Activated CD4-positive, CD25-positive, alpha-beta regulatory T cell treated with anti-CD3 and anti-CD28 coated beads, Interleukin-2, amount 50 U/mL, for 24 hours (primary cell): ENCODE results near the gene NDE1.
"Not testable (repeated sequence)": the region's sequence is repeated elsewhere in the genome, so short reads cannot be mapped to it uniquely, and the experiment has no call there.

Source experiments
- ATAC-seq, 2 donors: fragments of 150-1000 bp; cut with Tn5 transposase; one replicate each; pipeline ENCODE4 v1.10.0; 2021; ENCODE audit warnings: mild to moderate bottlenecking in 1 of 2, moderate library complexity in 1 of 2

The NDE1 gene

DNA sequence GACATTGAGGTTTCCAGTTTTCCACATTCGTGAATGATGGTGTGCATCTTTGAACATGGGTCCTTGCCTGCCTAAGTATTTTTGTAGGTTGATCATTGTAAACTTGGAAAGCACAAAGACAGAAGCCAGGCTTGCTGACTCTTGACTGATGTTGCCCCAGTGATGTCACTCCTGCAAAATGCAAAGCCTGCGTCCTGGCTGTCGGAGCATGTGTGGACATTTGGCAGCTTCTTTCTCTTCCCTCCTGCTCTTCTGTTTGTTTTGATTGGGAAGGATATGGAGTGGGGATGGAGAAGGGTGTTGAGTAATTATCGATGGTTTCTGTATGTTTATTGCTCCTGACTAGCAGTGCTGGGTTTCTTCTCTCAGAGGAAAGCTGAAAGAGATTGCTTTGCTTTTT is 3.2 kb downstream of the NDE1 start:
- no peak for ATAC-seq

DNA sequence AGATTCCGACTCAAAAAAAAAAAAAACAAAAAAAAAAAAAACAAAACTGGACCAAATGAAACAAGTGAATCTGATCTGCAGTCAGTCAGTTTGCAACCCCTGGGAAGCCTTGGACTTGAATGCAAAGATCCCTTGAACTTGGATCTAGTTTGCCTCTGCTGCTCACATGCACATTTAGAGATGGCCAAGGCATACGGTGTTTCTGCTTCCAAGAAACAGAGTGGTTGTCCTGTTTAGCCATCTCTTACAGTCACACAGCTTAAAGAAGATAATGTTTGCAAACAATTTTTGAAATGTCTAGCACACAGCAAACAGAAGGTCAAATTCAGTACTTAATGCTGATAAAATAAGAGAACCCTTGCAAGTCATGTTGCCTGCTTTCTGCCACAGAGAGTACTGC is 4.5 kb downstream of the NDE1 start:
- no peak for ATAC-seq

DNA sequence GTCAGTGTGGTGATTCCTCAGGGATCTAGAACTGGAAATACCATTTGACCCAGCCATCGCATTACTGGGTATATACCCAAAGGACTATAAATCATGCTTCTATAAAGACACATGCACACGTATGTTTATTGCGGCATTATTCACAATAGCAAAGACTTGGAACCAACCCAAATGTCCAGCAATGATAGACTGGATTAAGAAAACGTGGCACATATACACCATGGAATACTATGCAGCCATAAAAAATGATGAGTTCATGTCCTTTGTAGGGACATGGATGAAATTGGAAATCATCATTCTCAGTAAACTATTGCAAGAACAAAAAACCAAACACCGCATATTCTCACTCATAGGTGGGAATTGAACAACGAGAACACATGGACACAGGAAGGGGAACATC is 5.5 kb downstream of the NDE1 start:
- ATAC-seq: not testable (repeated sequence)

DNA sequence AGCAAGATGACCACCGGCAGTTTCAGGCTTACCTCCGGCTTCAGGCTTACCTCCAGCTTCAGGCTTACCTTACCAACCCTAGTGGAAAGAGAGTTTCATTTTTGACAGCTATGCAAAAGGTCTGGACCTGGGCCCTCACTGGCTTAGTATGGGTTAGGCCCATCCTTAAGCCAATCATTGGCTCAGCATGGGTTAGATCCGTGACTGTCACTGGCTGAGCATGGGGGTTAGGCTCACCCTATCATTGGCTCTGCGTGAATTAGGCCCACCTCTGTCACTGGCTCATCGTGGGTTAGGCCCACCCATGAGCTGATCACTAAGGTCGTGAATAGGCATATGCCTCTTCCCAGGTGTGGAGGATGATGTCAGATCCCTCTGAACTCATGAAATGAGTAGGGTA is 8.1 kb downstream of the NDE1 start:
- peak in 1 of 2 donors; percentile 35 for ATAC-seq

DNA sequence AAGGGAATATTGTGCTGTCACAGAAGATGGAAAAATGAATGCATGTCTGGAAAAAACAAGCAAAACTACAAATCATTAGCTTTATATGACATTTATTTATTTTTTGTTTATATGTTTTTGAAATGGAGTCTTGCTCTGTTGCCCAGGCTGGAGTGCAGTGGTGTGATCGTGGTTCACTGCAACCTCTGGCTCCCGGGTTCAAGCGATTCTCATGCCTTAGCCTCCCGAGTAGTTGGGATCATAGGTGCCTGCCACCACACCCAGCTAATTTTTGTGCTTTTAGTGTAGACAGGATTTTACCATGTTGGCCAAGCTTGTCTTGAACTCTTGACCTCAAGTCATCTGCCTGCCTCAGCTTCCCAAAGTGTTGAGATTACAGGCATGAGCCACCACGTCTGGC is 8.5 kb downstream of the NDE1 start:
- ATAC-seq: no peak

DNA sequence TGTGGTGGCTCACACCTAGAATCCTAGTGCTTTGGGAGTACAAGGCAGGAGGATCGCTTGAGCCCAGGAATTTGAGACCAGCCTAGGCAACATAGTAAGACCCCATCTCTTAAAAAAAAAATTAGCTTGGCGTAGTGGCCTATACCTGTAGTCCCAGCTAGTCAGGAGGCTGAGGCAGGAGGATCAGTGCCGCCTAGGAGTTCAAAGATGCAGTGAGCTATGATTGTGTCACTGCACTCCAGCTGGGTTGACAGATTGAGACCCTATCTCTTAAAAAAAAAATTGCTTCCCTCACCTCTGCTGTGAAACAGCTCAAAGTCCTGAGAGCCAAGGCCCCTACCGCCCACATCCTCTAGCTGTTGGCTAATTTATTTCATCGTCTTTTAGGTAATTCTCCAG is 10.2 kb downstream of the NDE1 start:
- ATAC-seq: no peak

DNA sequence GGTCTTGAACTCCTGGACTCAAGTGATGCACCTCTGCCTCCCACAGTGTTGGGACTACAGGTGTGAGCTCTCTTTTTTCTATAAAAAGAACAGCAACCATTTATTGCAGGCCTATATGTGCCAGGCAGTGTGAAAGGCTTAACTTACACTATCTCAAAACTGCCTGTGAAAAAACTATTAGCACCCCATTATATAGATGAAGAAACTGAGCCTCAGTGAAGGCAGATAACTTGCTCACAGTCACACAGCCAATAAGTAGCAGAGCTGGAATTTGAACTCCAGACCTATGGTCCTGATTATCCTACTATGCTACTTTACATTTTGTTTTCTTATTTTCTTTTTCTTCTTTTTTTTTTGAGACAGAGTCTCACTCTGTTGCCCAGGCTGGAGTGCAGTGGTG is 15.1 kb downstream of the NDE1 start:
- no peak for ATAC-seq

DNA sequence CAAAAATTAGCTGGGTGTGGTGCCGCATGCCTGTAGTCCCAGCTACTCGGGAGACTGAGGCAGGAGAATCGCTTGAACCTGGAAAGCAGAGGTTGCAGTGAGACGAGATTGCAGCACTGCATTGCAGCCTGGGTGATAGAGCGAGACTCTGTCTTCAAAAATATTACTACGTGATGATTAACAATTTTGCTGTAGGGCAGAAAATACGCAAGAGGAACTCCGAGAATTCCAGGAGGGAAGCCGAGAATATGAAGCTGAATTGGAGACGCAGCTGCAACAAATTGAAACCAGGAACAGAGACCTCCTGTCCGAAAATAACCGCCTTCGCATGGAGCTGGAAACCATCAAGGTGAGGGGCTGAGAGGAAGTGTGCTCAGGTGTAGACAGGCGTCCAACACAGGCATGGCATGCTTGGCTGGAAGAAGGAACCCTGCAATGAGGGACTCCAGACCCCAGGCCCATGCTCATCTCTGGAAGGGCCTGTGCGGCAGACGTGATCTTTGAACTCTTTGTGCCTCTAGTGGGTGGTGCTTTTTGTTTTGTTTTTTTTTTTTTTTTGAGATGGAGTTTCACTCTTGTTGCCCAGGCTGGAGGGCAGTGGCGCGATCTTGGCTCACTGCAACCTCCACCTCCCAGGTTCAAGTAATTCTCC is 17.2 kb downstream of the NDE1 start:
- ATAC-seq: no peak

DNA sequence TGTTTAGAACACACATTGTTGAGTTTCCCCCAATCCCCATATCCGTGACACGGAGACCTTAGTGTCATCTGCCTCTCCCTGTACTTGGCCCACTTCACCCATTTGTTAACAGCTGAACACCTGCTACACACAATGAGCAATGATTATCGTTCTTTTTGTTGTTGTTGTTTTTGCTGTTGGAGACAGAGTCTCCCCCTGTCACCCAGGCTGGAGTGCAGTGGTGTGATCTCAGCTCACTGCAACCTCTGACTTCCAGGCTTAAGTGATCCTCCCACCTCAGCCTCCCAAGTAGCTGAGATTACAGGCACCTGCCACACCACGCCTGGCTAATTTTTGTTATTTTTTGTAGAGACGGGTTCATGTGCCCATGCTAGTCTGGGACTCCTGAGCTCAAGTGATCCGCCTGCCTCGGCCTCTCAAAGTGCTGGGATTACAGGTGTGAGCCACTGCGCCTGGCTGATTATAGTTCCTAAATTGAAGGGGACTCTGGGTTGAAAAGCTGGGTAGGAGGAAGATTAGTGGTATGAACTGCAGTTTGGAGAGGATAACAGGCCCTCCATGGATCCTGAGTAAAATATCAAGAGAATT is 21.6 kb downstream of the NDE1 start:
- no peak for ATAC-seq

DNA sequence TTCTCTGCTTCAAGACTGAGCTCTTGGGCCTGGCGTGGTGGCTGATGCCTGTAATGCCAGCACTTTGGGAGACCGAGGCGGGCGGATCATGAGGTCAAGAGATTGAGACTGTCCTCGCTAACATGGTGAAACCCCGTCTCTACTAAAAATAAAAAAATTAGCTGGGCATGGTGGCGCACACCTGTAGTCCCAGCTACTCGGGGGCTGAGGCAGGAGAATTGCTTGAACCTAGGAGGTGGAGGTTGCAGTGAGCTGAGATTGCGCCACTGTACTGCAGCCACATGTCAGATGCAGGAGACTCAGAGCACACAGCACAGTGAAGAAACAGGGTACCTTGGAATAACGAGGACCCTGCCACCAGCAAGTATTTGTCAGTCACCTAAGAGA is 22.1 kb downstream of the NDE1 start:
- not testable (repeated sequence) for ATAC-seq

DNA sequence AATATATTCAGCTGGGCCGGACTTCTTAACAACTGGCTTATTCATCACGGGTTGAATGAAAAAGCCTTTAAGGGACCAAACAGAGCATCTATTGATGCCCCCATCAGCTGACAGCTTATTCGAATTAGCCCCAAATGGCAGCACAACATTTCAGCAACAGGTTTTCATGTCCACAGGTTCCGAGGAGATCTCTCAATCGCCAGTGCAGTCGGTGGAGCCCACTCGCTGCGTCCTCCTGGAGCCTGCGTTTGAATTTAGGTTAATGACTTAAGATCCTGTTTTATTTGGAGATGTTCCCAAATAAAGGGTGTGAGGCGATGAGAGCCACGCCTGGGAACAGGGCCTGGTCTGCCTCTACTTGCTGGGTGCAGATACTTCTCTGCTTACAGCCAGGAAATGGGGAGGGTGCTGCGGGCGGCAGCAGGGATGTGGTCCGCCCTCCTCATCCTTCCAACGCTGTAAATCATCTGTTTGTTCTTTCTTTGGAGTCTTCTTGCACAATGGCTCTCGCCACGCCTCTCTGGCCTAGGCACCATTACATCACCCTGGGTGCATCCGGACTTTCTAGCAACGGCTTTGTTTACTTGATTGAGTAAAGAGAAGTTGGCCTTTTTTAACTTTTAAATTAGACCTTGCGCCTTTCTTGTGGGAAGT is 22.6 kb downstream of the NDE1 start:
- peak; percentile 67 for ATAC-seq

DNA sequence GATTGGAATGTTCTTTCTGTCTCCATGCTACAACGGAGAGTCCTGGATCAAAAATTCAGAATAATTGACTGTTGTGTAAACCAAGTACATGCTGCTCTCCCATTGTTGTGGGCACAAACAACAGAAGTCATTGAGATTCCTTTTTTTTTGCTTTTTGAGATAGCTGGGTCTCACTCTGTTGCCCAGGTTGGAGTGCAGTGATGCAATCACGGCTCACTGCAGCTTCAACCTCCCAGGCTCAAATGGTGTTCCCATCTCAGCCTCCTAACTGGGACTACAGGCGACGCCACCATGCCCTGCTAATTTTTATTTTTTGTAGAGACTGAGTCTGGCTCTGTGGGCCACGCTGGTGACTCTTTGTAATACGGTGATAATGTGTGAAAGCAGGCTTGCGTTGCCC is 24.5 kb downstream of the NDE1 start:
- no peak for ATAC-seq

DNA sequence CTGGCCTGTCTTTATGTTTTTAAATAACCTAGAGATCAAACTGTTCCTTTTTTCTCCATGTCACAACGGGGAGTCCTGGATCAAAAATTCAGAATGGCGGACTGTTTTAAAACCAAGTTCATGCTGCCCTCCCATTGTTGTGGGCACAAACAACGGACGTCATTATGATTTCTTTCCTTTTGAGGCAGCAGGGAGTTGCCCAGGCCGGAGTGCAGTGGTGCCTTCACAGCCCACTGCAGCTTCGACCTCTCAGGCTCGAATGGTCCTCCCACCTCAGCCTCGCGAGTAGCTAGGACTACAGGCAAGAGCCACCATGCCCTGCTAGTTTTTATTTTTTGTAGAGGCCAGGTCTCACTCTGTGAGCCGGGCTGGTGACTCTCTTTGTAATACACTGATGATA is 26.5 kb downstream of the NDE1 start:
- ATAC-seq: no peak

DNA sequence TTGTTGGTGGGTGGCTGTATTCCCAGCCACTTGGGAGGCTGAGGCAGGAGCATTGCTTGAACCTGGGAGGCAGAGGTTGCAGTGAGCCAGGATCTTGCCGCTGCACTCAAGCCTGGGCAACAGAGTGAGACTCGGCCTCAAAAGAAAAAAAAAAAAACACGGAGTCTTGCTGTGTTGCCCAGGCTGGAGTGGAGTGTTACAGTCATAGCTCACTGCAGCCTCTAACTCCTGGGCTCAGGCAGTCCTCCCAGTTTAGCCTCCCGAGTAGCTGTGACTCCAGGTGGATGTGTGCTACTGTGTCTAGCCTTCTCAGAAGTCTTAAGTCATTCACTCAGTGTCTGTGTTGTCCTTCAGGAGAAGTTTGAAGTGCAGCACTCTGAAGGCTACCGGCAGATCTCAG is 27.4 kb downstream of the NDE1 start:
- ATAC-seq: no peak

DNA sequence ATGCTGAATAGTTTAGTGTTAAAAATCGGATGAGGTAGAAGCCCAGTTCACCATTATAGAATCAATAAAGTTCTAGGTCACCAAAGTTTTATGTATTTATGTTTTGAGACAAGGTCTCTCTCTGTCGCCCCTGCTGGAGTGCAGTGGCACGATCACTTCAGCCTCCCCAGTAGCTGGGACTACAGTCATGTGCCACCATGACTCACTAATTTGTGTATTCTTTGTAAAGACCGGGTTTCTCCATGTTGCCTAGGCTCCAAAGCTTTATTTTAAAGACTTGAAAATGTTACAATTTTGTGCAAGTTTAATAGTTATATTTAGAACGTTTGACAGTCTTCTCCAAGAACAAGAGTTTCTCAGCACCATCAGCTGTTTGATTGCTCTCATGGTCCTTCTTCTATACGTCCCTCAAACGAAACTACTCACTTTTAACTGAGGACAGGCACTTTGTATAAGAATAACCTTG is 32.1 kb downstream of the NDE1 start:
- ATAC-seq: peak; percentile 92 to 99

DNA sequence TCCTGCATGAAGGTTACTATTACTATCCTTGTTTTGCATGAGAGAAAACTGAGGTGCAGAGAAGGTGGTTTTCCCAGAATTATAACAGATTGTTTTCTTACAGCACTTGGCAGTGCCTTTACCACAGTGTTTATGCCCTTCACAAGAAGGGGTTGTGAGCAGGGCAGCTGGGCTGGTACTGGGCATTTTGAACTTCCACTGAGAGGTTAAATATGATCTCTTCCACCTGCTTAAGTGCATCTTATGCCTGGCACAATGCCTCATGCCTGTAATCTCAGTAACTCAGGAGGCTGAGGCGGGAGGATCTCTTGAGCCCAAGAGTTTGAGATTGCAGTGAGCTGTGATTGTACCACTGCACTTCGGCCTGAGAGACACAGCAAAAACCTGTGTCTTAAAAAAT is 36.2 kb downstream of the NDE1 start:
- ATAC-seq: no peak

DNA sequence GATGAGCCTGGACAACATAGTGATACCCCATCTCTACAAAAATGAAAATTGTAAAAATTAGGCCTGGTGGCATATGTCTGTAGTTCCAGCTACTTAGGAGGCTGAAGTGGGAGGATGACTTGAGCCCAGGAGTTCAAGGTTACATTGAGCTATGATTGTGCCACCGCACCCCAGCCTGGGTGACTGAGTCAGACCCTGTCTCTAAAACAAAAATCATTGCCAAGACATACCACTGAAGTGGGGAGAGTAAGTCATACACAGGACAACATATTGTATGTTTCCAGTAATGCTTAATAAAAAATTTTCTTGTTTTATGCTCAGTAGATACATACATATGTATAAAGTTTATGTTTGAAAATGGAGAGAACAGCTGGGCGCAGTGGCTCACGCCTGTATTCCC is 39.2 kb downstream of the NDE1 start:
- no peak for ATAC-seq

DNA sequence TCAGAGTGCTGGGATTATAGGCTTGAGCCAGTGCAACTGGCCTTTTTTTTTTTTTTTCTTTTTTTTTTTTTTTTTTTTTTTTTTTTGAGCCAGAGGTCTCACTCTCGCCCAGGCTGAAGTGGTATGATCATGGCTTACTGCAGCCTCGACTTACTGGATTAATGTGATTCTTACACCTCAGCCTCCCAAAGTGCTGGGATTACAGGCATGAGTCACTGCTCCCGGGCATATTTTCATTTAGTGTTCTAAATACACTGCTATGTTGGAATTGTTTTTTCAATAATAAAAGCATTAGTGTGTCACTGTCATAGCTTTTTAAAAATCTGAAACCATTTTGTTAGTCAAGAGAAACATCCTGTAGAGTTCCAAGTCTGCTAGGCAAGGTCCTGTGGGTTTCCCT is 40.3 kb downstream of the NDE1 start:
- ATAC-seq: no peak

DNA sequence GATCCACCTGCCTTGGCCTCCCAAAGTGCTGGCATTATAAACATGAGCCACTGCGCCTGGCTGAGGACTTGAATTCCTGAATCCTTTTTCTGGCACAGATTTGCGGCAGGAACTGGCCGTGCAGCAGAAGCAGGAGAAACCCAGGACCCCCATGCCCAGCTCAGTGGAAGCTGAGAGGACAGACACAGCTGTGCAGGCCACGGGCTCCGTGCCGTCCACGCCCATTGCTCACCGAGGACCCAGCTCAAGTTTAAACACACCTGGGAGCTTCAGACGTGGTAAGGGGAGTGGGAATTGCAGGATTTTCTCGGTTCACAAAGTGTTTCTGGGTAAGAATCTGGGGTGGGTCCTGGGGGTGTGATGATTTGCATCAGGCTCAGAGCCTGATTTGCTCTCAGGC is 41.0 kb downstream of the NDE1 start:
- ATAC-seq: no peak

DNA sequence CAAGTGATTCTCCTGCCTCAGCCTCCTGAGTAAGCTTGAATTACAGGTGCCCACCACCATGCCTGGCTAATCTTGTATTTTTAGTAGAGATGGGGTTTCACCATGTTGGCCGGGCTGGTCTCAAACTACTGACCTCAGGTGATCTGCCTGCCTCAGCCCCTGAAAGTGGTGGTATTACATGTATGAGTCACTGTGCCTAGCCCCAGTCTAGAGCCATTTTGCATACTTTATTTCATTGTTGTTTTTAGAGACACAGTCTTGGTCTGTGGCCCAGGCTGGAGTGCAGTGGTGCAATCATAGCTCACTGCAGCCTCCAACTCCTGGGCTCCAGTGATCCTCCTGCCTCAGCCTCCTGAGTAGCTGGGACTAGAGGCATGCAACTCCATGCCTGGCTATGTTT is 42.5 kb downstream of the NDE1 start:
- not testable (repeated sequence) for ATAC-seq

DNA sequence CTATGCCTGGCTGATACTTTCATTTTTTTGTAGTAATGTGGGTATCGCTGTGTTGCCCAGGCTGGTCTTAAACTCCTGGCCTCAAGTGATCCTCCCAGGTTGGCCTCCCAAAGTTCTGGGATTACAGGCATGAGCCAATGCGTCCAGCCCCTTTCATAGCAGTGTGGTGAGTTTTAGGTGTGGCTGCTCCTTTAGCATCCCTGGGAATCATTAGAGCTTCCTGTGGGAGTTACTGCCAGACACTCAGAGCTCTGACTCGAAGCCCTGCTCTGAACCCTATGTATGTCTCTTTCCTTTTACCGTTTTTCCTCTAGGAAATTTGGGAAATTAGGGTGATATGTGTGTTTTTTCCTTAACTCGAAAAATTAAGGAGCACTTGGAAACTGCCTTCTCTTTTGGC is 44.5 kb downstream of the NDE1 start:
- ATAC-seq: no peak

DNA sequence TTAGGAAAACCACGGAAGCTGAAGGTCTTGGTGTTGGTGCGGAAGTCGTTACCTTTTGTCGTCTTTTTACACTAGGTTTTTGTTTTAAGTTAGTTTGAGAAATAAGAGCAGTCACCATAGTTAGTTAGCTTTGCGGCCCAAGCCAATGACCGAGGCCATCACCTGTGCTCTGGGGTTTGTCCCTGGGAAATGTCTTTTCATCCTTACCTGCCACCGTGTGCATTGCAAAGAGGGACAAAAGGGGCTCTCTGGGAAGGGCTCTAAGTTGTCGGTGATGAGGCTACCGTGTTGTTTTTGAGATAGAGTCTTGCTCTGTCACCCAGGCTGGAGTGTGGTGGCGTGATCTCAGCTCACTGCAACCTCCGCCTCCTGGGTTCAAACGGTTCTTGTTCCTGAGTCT is 49.8 kb downstream of the NDE1 start:
- ATAC-seq: no peak

DNA sequence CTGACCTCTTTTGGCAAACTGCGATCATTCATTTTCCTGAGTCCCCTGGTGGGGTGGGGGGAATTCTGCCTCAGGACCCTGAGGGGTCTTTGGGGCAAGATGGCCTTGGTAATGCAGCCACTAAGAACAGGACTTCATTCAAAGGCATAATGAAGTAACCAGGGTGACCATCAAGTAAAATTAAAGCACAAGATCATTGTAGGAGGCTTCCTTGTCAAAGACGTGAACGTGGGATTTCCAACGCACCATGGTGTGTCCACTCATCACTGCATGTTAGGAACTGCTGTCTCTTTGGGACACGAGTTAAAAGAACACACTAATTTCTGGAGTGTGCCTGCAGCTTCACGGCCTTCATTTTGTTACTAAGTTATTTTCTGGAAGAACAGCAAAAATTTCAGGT is 51.3 kb downstream of the NDE1 start:
- no peak for ATAC-seq
